HEK293 (cell line): ENCODE measurements around the gene AHSA1.

Source experiments
- CTCF ChIA-PET: fragments of 350-600 bp; formaldehyde crosslinking; extraction: SDS; loops from one replicate; lab custom pipeline; 2021; ENCODE audit warnings: antibody characterized with exemption; lab: Yijun Ruan, JAX
- POLR2A ChIA-PET: fragments of 300-600 bp; formaldehyde crosslinking; extraction: SDS; loops from one replicate; lab custom pipeline; 2020; ENCODE audit warnings: antibody characterized with exemption, inconsistent platforms; lab: Yijun Ruan, JAX
- H3K27ac ChIP-seq: fragments of 200-500 bp; sonication (Bioruptor generic); 2 replicates; pipeline ENCODE4 v1.5.1; 2014; ENCODE audit warnings: low read depth, low read length, control low read depth, inconsistent platforms; ENCODE audit errors: extremely low read depth
- H3K36me3 ChIP-seq, 2 experiments: fragments of 200-500 bp in 1 of 2; sonication (Bioruptor generic) in 1 of 2; 1 replicate in 1 of 2; 2 replicates in 1 of 2; pipeline ENCODE4 v1.5.1; 2014 to 2017; ENCODE audit warnings: inconsistent platforms in 2 of 2, low read length in 2 of 2; ENCODE audit not compliant: control insufficient read depth in 2 of 2, insufficient read depth in 1 of 2
- H3K4me1 ChIP-seq: fragments of 200-500 bp; sonication (Bioruptor generic); 2 replicates; pipeline ENCODE4 v1.5.1; 2014; ENCODE audit warnings: mild to moderate bottlenecking, low read length, inconsistent platforms; ENCODE audit not compliant: control insufficient read depth, insufficient read depth
- H3K4me3 ChIP-seq: 2 replicates; pipeline ENCODE4 v1.5.1; 2011; ENCODE audit warnings: low read depth, mild to moderate bottlenecking, control low read depth, low read length, moderate library complexity
- H3K9me3 ChIP-seq: fragments of 200-500 bp; sonication (Bioruptor generic); 2 replicates; pipeline ENCODE4 v1.5.1; 2014; ENCODE audit warnings: low read depth, low read length, inconsistent platforms; ENCODE audit not compliant: control insufficient read depth, insufficient read depth
- BCL11B ChIP-seq: fragments of 450-650 bp; formaldehyde crosslinking; IDR thresholded peaks from 2 replicates; pipeline ENCODE4 v1.5.1; 2016; ENCODE audit warnings: low read depth, missing biosample characterization, missing genetic modification characterization
- EGR2 ChIP-seq: fragments of 450-650 bp; formaldehyde crosslinking; IDR thresholded peaks from 2 replicates; pipeline ENCODE4 v1.5.1; 2016; ENCODE audit warnings: low read depth, missing biosample characterization, missing genetic modification characterization
- GFI1B ChIP-seq: fragments of 450-650 bp; formaldehyde crosslinking; IDR thresholded peaks from 2 replicates; pipeline ENCODE4 v1.5.1; 2016; ENCODE audit warnings: missing biosample characterization, missing genetic modification characterization
- GLIS2 ChIP-seq: fragments of 450-650 bp; formaldehyde crosslinking; IDR thresholded peaks from 2 replicates; pipeline ENCODE4 v1.5.1; 2016; ENCODE audit warnings: missing biosample characterization, missing genetic modification characterization
- OSR2 ChIP-seq: fragments of 450-650 bp; formaldehyde crosslinking; IDR thresholded peaks from 2 replicates; pipeline ENCODE4 v1.5.1; 2016; ENCODE audit warnings: missing biosample characterization, missing genetic modification characterization
- SP7 ChIP-seq: fragments of 450-650 bp; formaldehyde crosslinking; IDR thresholded peaks from 2 replicates; pipeline ENCODE4 v1.5.1; 2016; ENCODE audit warnings: missing biosample characterization, missing genetic modification characterization
- ZBTB44 ChIP-seq: fragments of 450-650 bp; IDR thresholded peaks from 2 replicates; pipeline ENCODE4 v1.5.1; 2018; ENCODE audit warnings: missing biosample characterization, mild to moderate bottlenecking, missing genetic modification characterization
- ZFHX2 ChIP-seq: fragments of 450-650 bp; formaldehyde crosslinking; conservative IDR thresholded peaks from 2 replicates; pipeline ENCODE4 v1.5.1; 2016; ENCODE audit warnings: missing biosample characterization, missing genetic modification characterization
- ZNF10 ChIP-seq: fragments of 450-650 bp; formaldehyde crosslinking; IDR thresholded peaks from 2 replicates; pipeline ENCODE4 v1.5.1; 2017; ENCODE audit warnings: missing biosample characterization, missing genetic modification characterization
- ZNF18 ChIP-seq: fragments of 450-650 bp; formaldehyde crosslinking; IDR thresholded peaks from 2 replicates; pipeline ENCODE4 v1.5.1; 2016; ENCODE audit warnings: missing biosample characterization, missing genetic modification characterization
- ZNF274 ChIP-seq, 2 experiments: fragments of 200-500 bp in 1 of 2; fragments of 450-650 bp in 1 of 2; sonication (Bioruptor generic) in 1 of 2; formaldehyde crosslinking in 1 of 2; IDR thresholded peaks; 2 replicates each; pipeline versions ENCODE4 v1.5.1 to v1.6.1; 2014 to 2016; ENCODE audit warnings: borderline replicate concordance in 1 of 2, inconsistent platforms in 1 of 2, low read length in 1 of 2, missing biosample characterization in 1 of 2, missing genetic modification characterization in 1 of 2
- ZNF302 ChIP-seq: fragments of 450-650 bp; formaldehyde crosslinking; IDR thresholded peaks from 2 replicates; pipeline ENCODE4 v1.5.1; 2016; ENCODE audit warnings: missing biosample characterization, missing genetic modification characterization, low read depth
- ZNF37A ChIP-seq: fragments of 450-650 bp; IDR thresholded peaks from 2 replicates; pipeline ENCODE4 v1.5.1; 2018; ENCODE audit warnings: missing biosample characterization, missing genetic modification characterization
- ZNF580 ChIP-seq: fragments of 450-650 bp; formaldehyde crosslinking; IDR thresholded peaks from 2 replicates; pipeline ENCODE4 v1.5.1; 2016; ENCODE audit warnings: missing biosample characterization, missing genetic modification characterization
- ZNF660 ChIP-seq: fragments of 450-650 bp; IDR thresholded peaks from 2 replicates; pipeline ENCODE4 v1.5.1; 2018; ENCODE audit warnings: missing biosample characterization, mild to moderate bottlenecking, missing genetic modification characterization
- ZNF701 ChIP-seq: fragments of 450-650 bp; formaldehyde crosslinking; IDR thresholded peaks from 2 replicates; pipeline ENCODE4 v1.5.1; 2016; ENCODE audit warnings: missing biosample characterization, missing genetic modification characterization
- ZNF837 ChIP-seq: fragments of 450-650 bp; formaldehyde crosslinking; IDR thresholded peaks from 2 replicates; pipeline ENCODE4 v1.5.1; 2016; ENCODE audit warnings: missing biosample characterization, missing genetic modification characterization
- ZSCAN5A ChIP-seq: fragments of 450-650 bp; formaldehyde crosslinking; IDR thresholded peaks from 2 replicates; pipeline ENCODE4 v1.5.1; 2016; ENCODE audit warnings: missing biosample characterization, missing genetic modification characterization
- TF ChIP-seq, protein P1 (sequence below): fragments of 450-650 bp; formaldehyde crosslinking; IDR thresholded peaks from 2 replicates; pipeline ENCODE4 v1.5.1; 2016; ENCODE audit warnings: missing biosample characterization, missing genetic modification characterization
- TF ChIP-seq, protein P2 (sequence below): fragments of 450-650 bp; formaldehyde crosslinking; IDR thresholded peaks from 2 replicates; pipeline ENCODE4 v1.5.1; 2017; ENCODE audit warnings: missing biosample characterization, missing genetic modification characterization
- TF ChIP-seq, protein P3 (sequence below): IDR thresholded peaks from 2 replicates; pipeline ENCODE4 v1.6.1; 2011; ENCODE audit warnings: mild to moderate bottlenecking, low read depth, low read length, borderline replicate concordance
- TF ChIP-seq, protein P4 (sequence below): fragments of 450-650 bp; formaldehyde crosslinking; IDR thresholded peaks from 2 replicates; pipeline ENCODE4 v1.5.1; 2016; ENCODE audit warnings: missing biosample characterization, missing genetic modification characterization

AHSA1 gene

GRCh38 chr14:77469067-77469505 lies 11.2 kb downstream of the AHSA1 start (continued):
- TF ChIP-seq, protein P1, sequence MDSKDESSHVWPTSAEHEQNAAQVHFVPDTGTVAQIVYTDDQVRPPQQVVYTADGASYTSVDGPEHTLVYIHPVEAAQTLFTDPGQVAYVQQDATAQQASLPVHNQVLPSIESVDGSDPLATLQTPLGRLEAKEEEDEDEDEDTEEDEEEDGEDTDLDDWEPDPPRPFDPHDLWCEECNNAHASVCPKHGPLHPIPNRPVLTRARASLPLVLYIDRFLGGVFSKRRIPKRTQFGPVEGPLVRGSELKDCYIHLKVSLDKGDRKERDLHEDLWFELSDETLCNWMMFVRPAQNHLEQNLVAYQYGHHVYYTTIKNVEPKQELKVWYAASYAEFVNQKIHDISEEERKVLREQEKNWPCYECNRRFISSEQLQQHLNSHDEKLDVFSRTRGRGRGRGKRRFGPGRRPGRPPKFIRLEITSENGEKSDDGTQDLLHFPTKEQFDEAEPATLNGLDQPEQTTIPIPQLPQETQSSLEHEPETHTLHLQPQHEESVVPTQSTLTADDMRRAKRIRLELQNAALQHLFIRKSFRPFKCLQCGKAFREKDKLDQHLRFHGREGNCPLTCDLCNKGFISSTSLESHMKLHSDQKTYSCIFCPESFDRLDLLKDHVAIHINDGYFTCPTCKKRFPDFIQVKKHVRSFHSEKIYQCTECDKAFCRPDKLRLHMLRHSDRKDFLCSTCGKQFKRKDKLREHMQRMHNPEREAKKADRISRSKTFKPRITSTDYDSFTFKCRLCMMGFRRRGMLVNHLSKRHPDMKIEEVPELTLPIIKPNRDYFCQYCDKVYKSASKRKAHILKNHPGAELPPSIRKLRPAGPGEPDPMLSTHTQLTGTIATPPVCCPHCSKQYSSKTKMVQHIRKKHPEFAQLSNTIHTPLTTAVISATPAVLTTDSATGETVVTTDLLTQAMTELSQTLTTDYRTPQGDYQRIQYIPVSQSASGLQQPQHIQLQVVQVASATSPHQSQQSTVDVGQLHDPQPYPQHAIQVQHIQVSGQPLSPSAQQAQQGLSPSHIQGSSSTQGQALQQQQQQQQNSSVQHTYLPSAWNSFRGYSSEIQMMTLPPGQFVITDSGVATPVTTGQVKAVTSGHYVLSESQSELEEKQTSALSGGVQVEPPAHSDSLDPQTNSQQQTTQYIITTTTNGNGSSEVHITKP (tag by site-specific recombination): no peak
- TF ChIP-seq, protein P2, sequence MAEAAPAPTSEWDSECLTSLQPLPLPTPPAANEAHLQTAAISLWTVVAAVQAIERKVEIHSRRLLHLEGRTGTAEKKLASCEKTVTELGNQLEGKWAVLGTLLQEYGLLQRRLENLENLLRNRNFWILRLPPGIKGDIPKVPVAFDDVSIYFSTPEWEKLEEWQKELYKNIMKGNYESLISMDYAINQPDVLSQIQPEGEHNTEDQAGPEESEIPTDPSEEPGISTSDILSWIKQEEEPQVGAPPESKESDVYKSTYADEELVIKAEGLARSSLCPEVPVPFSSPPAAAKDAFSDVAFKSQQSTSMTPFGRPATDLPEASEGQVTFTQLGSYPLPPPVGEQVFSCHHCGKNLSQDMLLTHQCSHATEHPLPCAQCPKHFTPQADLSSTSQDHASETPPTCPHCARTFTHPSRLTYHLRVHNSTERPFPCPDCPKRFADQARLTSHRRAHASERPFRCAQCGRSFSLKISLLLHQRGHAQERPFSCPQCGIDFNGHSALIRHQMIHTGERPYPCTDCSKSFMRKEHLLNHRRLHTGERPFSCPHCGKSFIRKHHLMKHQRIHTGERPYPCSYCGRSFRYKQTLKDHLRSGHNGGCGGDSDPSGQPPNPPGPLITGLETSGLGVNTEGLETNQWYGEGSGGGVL (tag by site-specific recombination): no peak

DNA sequence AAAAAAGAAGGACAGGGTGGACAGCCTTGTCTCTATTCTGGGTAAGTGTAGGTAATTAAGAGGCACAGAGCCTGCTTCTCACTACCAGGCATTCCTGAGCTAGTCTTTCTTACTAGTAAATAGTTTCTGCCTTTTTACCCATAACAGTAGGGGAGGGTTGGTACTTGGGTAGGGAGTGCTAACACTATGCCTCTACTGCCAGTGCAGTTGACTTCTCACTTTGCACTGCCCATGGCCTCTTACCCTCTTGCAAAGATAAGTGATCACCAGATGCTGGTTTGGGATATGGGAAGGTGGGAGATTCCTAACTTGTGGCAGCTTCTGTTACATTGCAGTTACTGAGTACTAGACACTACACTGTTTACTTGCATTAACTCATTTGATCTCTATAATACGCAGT lies 11.6 kb downstream of the AHSA1 start:
- ChIA-PET CTCF (interaction anchor here (0.9 kb wide), 1 partner anchor 11 kb away, joined by 5 read pairs; no protein-coding TSS in a partner anchor), POLR2A (no interaction called here)
- Histone ChIP-seq H3K36me3 (peaks cover 41 to 48% of the 10 kb centered on the region in 2 experiments), H3K4me1 (no peaks in the 10 kb centered on the region), H3K9me3 (no peaks in the 10 kb centered on the region), H3K27ac (no peak overlapping the region), H3K4me3 (no peak overlapping the region)
- TF ChIP-seq ZNF302 (tag by site-specific recombination) (no peak), SP7 (tag by site-specific recombination) (no peak), ZBTB44 (tag by site-specific recombination) (peak; percentile 12; the same call in 1 of the 2 replicates), ZNF37A (tag by site-specific recombination) (no peak), EGR2 (tag by site-specific recombination) (no peak), OSR2 (tag by site-specific recombination) (peak; percentile 18; the same call in 1 of the 2 replicates), ZNF701 (tag by site-specific recombination) (no peak), ZNF18 (tag by site-specific recombination) (no peak), ZNF660 (tag by site-specific recombination) (peak; percentile 83), ZNF837 (tag by site-specific recombination) (no peak), GFI1B (tag by site-specific recombination) (no peak), ZFHX2 (tag by site-specific recombination) (no peak), ZNF580 (tag by site-specific recombination) (no peak), ZNF274 (IDR thresholded peaks at IDR 0.05; ENCODE audit: low read length) (no peak), ZNF274 (tag by site-specific recombination; IDR thresholded peaks at IDR 0.05; ENCODE audit: borderline replicate concordance) (no peak), GLIS2 (no peak), BCL11B (tag by site-specific recombination) (no peak), ZNF10 (tag by site-specific recombination) (peak; percentile 40; the same call in 1 of the 2 replicates), ZSCAN5A (tag by site-specific recombination) (no peak)
- TF ChIP-seq, protein P3, sequence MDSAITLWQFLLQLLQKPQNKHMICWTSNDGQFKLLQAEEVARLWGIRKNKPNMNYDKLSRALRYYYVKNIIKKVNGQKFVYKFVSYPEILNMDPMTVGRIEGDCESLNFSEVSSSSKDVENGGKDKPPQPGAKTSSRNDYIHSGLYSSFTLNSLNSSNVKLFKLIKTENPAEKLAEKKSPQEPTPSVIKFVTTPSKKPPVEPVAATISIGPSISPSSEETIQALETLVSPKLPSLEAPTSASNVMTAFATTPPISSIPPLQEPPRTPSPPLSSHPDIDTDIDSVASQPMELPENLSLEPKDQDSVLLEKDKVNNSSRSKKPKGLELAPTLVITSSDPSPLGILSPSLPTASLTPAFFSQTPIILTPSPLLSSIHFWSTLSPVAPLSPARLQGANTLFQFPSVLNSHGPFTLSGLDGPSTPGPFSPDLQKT: no peak
- TF ChIP-seq, protein P4, sequence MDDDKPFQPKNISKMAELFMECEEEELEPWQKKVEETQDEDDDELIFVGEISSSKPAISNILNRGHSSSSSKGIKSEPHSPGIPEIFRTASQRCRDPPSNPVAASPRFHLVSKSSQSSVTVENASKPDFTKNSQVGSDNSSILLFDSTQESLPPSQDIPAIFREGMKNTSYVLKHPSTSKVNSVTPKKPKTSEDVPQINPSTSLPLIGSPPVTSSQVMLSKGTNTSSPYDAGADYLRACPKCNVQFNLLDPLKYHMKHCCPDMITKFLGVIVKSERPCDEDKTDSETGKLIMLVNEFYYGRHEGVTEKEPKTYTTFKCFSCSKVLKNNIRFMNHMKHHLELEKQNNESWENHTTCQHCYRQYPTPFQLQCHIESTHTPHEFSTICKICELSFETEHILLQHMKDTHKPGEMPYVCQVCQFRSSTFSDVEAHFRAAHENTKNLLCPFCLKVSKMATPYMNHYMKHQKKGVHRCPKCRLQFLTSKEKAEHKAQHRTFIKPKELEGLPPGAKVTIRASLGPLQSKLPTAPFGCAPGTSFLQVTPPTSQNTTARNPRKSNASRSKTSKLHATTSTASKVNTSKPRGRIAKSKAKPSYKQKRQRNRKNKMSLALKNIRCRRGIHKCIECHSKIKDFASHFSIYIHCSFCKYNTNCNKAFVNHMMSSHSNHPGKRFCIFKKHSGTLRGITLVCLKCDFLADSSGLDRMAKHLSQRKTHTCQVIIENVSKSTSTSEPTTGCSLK: no peak
